Neural progenitor cell (in vitro differentiated cells): ENCODE data around the gene ENO4. TPM values are rescaled to one million over a fixed set of nuclear protein-coding genes. Genes with fewer than 3 reads are reported as not detected.

Source experiments
- DNase-seq: peaks from one replicate; pipeline ENCODE4 v3.0.0-alpha.2; 2016; ENCODE audit warnings: low spot score
- H2AFZ ChIP-seq: fragments of 200-600 bp; sonication (generic); replicated peaks from 2 replicates; pipeline ENCODE4 v1.6.1; 2016; ENCODE audit warnings: antibody characterized with exemption
- H3F3A ChIP-seq: fragments of 200-600 bp; sonication (generic); 2 replicates; pipeline ENCODE4 v1.6.1; 2016; ENCODE audit warnings: antibody characterized with exemption, low read depth
- H3K27ac ChIP-seq: fragments of 200-600 bp; sonication (generic); 2 replicates; pipeline ENCODE4 v1.5.1; 2016; ENCODE audit warnings: mild to moderate bottlenecking
- H3K27me3 ChIP-seq: fragments of 200-600 bp; sonication (generic); 2 replicates; pipeline ENCODE4 v1.6.1; 2016; ENCODE audit warnings: mild to moderate bottlenecking, moderate library complexity
- H3K36me3 ChIP-seq: fragments of 200-600 bp; sonication (generic); 2 replicates; pipeline ENCODE4 v1.5.1; 2016
- H3K4me1 ChIP-seq: fragments of 200-600 bp; sonication (generic); 2 replicates; pipeline ENCODE4 v1.6.1; 2016; ENCODE audit warnings: mixed run types
- H3K4me2 ChIP-seq: fragments of 200-600 bp; sonication (generic); 2 replicates; pipeline ENCODE4 v1.6.1; 2016
- H3K4me3 ChIP-seq: fragments of 200-600 bp; sonication (generic); 2 replicates; pipeline ENCODE4 v1.5.1; 2016
- H3K79me2 ChIP-seq: fragments of 200-600 bp; sonication (generic); 2 replicates; pipeline ENCODE4 v1.6.1; 2016; ENCODE audit warnings: low read depth
- H3K9ac ChIP-seq: fragments of 200-600 bp; sonication (generic); 2 replicates; pipeline ENCODE4 v1.6.1; 2016
- H3K9me3 ChIP-seq: fragments of 200-600 bp; sonication (generic); 2 replicates; pipeline ENCODE4 v1.5.1; 2016; ENCODE audit warnings: low read depth
- H4K20me1 ChIP-seq: fragments of 200-600 bp; sonication (generic); 2 replicates; pipeline ENCODE4 v1.6.1; 2016; ENCODE audit warnings: low read depth
- H3K27ac Mint-ChIP-seq: 3 replicates; pipeline ENCODE4 v1.8.0; 2021; ENCODE audit warnings: mixed read lengths
- H3K27me3 Mint-ChIP-seq: 2 replicates; pipeline ENCODE4 v1.8.0; 2022; ENCODE audit warnings: low read depth, mild to moderate bottlenecking, inconsistent platforms, moderate library complexity, mixed read lengths; ENCODE audit not compliant: insufficient read depth
- H3K36me3 Mint-ChIP-seq: 3 replicates; pipeline ENCODE4 v1.8.0; 2021; ENCODE audit warnings: mixed read lengths
- H3K4me1 Mint-ChIP-seq: 3 replicates; pipeline ENCODE4 v1.8.0; 2021; ENCODE audit warnings: mixed read lengths
- H3K4me3 Mint-ChIP-seq: 3 replicates; pipeline ENCODE4 v1.8.0; 2021; ENCODE audit warnings: mild to moderate bottlenecking, moderate library complexity, mixed read lengths
- H3K9me3 Mint-ChIP-seq: 3 replicates; pipeline ENCODE4 v1.8.0; 2020; ENCODE audit warnings: mixed read lengths
- EZH2 ChIP-seq: fragments of 200-600 bp; sonication (generic); IDR thresholded peaks from 2 replicates; pipeline ENCODE4 v1.6.1; 2017; ENCODE audit warnings: antibody characterized with exemption, mild to moderate bottlenecking, moderate library complexity
- EZH2phosphoT487 ChIP-seq: fragments of 200-600 bp; sonication (generic); IDR thresholded peaks from 2 replicates; pipeline ENCODE4 v1.6.1; 2017; ENCODE audit warnings: antibody characterized with exemption
- total RNA-seq: library from RNA; depleted of rRNA; stranded (reverse); fragments of >200 nt; gene quantifications from 2 replicates; pipeline ENCODE4 v1.2.3, GENCODE V29; 2015; ENCODE audit warnings: low replicate concordance
- TF ChIP-seq, protein P1 (sequence below): fragments of 200-600 bp; sonication (generic); IDR thresholded peaks from 2 replicates; pipeline ENCODE4 v1.5.1; 2017; ENCODE audit warnings: antibody characterized with exemption, mild to moderate bottlenecking

ENO4 gene
- total RNA-seq, 1 donor from 2014 or later: 10.0 TPM

GRCh38 chr10:116889066-116889465 lies 39.8 kb downstream of the ENO4 start:
- Histone ChIP-seq H3K79me2 (no peaks in the 10 kb centered on the region), H3K36me3 (no peaks in the 10 kb centered on the region), H3K27me3 (no peaks in the 10 kb centered on the region), H3F3A (peaks cover 14% of the 10 kb centered on the region), H4K20me1 (no peaks in the 10 kb centered on the region), H3K9ac (no peak overlapping the region), H3K4me1 (peaks cover 34% of the 10 kb centered on the region), H3K9me3 (no peaks in the 10 kb centered on the region), H3K4me3 (no peak overlapping the region), H3K27ac (no peak overlapping the region), H3K4me2 (no peak overlapping the region), H2AFZ (no peak overlapping the region)
- Mint-ChIP-seq H3K9me3 (no peaks in the 10 kb centered on the region), H3K27me3 (peaks cover 8% of the 10 kb centered on the region), H3K4me1 (peaks cover 43% of the 10 kb centered on the region), H3K27ac (no peak overlapping the region), H3K36me3 (no peaks in the 10 kb centered on the region), H3K4me3 (no peak overlapping the region)
- TF ChIP-seq EZH2phosphoT487: no peak
- TF ChIP-seq, protein P1, sequence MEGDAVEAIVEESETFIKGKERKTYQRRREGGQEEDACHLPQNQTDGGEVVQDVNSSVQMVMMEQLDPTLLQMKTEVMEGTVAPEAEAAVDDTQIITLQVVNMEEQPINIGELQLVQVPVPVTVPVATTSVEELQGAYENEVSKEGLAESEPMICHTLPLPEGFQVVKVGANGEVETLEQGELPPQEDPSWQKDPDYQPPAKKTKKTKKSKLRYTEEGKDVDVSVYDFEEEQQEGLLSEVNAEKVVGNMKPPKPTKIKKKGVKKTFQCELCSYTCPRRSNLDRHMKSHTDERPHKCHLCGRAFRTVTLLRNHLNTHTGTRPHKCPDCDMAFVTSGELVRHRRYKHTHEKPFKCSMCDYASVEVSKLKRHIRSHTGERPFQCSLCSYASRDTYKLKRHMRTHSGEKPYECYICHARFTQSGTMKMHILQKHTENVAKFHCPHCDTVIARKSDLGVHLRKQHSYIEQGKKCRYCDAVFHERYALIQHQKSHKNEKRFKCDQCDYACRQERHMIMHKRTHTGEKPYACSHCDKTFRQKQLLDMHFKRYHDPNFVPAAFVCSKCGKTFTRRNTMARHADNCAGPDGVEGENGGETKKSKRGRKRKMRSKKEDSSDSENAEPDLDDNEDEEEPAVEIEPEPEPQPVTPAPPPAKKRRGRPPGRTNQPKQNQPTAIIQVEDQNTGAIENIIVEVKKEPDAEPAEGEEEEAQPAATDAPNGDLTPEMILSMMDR: no peak
- no peak for TF ChIP-seq EZH2
- DNase-seq: no peak

GRCh38 chr10:116891208-116891607 lies 41.9 kb downstream of the ENO4 start:
- no peak overlapping the region for H3K27ac ChIP-seq

GRCh38 chr10:116892907-116893685 lies 43.8 kb downstream of the ENO4 start:
- Mint-ChIP-seq H3K27me3 (peaks cover 9% of the 10 kb centered on the region), H3K4me1 (peaks cover 43% of the 10 kb centered on the region), H3K9me3 (no peaks in the 10 kb centered on the region), H3K36me3 (no peaks in the 10 kb centered on the region), H3K4me3 (peak overlapping the region; percentile 25), H3K27ac (peak overlapping the region; percentile 10)
- DNase-seq: peak; percentile 77
- peak; percentile 33 for TF ChIP-seq EZH2phosphoT487
- TF ChIP-seq, protein P1: no peak
- Histone ChIP-seq H3K4me3 (peak overlapping the region; percentile 19), H3F3A (peaks cover 26% of the 10 kb centered on the region), H3K4me1 (peaks cover 37% of the 10 kb centered on the region), H4K20me1 (no peaks in the 10 kb centered on the region), H3K4me2 (peak overlapping the region; percentile 47), H3K79me2 (no peaks in the 10 kb centered on the region), H2AFZ (no peak overlapping the region), H3K9me3 (no peaks in the 10 kb centered on the region), H3K27me3 (no peaks in the 10 kb centered on the region), H3K9ac (no peak overlapping the region), H3K36me3 (no peaks in the 10 kb centered on the region), H3K27ac (peak overlapping the region; percentile 59)

More at GRCh38 chr10:116891208-116891607, 41.9 kb downstream of the ENO4 start:
- DNase-seq: no peak
- H3K4me1 Mint-ChIP-seq: peaks cover 52% of the 10 kb centered on the region
- H3K9ac ChIP-seq: no peak overlapping the region
- peaks cover 46% of the 10 kb centered on the region for H3K4me1 ChIP-seq
- no peaks in the 10 kb centered on the region for H3K9me3 Mint-ChIP-seq
- H3K4me3 ChIP-seq: no peak overlapping the region
- H3K79me2 ChIP-seq: no peaks in the 10 kb centered on the region
- TF ChIP-seq, protein P1: no peak
- TF ChIP-seq EZH2phosphoT487 (no peak), EZH2 (no peak)
- H3F3A ChIP-seq: peaks cover 26% of the 10 kb centered on the region
- no peak overlapping the region for H3K4me3 Mint-ChIP-seq
- H3K9me3 ChIP-seq: no peaks in the 10 kb centered on the region
- peak overlapping the region; percentile 27 for H3K27ac Mint-ChIP-seq
- no peak overlapping the region for H2AFZ ChIP-seq
- no peaks in the 10 kb centered on the region for H3K36me3 ChIP-seq
- no peaks in the 10 kb centered on the region for H3K27me3 ChIP-seq
- no peaks in the 10 kb centered on the region for H4K20me1 ChIP-seq
- H3K36me3 Mint-ChIP-seq: no peaks in the 10 kb centered on the region
- H3K27me3 Mint-ChIP-seq: peaks cover 9% of the 10 kb centered on the region
- no peak overlapping the region for H3K4me2 ChIP-seq
